HepG2 (cell line): Measurements from ENCODE around the gene TOM1L2. TPM values are rescaled to one million over a fixed set of nuclear protein-coding genes. Genes with fewer than 3 reads are reported as not detected.

ENCODE experiments used
- ARNT2 ChIP-seq: sonication (generic); formaldehyde crosslinking; IDR thresholded peaks from 2 replicates; pipeline ENCODE4 v1.8.0; 2022; ENCODE audit warnings: mild to moderate bottlenecking, low read depth, missing genetic modification reagents, moderate library complexity
- CEBPB ChIP-seq: IDR thresholded peaks from 2 replicates; pipeline ENCODE4 v1.6.1; 2011; ENCODE audit warnings: low read depth, low read length, improper control_type of control experiment, borderline replicate concordance
- ELF1 ChIP-seq: sonication (generic); formaldehyde crosslinking; IDR thresholded peaks from 2 replicates; pipeline ENCODE4 v1.4.0; 2020; ENCODE audit warnings: missing genetic modification reagents
- FIP1L1 ChIP-seq: fragments of 200-400 bp; formaldehyde crosslinking; IDR thresholded peaks from 2 replicates; pipeline ENCODE4 v1.6.1; 2018; ENCODE audit warnings: low read depth, mild to moderate bottlenecking, low read length, moderate library complexity, borderline replicate concordance; ENCODE audit not compliant: insufficient read depth
- FOXA1 ChIP-seq, 2 experiments: fragments of 450-650 bp in 1 of 2; sonication (generic) in 1 of 2; formaldehyde crosslinking in 1 of 2; IDR thresholded peaks; 2 replicates each; pipeline versions ENCODE4 v1.4.0 to v1.6.1; 2016 to 2020; ENCODE audit warnings: missing genetic modification reagents in 1 of 2
- KAT7 ChIP-seq: IDR thresholded peaks from 2 replicates; pipeline ENCODE4 v1.6.1; 2018; ENCODE audit warnings: borderline replicate concordance, missing compliant biosample characterization
- NR2C2 ChIP-seq: sonication (generic); formaldehyde crosslinking; IDR thresholded peaks from 2 replicates; pipeline ENCODE4 v1.4.0; 2020; ENCODE audit warnings: missing genetic modification reagents, mild to moderate bottlenecking, moderate library complexity, borderline replicate concordance
- SKI ChIP-seq: fragments of 450-650 bp; IDR thresholded peaks from one replicate; pipeline ENCODE4 v1.6.1; 2018; ENCODE audit warnings: mild to moderate bottlenecking; ENCODE audit not compliant: partially characterized antibody
- TEAD2 ChIP-seq: sonication (generic); formaldehyde crosslinking; IDR thresholded peaks from 2 replicates; pipeline ENCODE4 v1.9.0; 2021; ENCODE audit warnings: missing genetic modification reagents
- TEAD3 ChIP-seq: optimal IDR thresholded peaks from 2 replicates; pipeline ENCODE3; 2016; ENCODE audit warnings: borderline replicate concordance
- XRCC5 ChIP-seq: fragments of 200-400 bp; formaldehyde crosslinking; optimal IDR thresholded peaks from 2 replicates; pipeline ENCODE3; 2017; ENCODE audit warnings: mild to moderate bottlenecking, low read length
- ZBTB1 ChIP-seq: sonication (generic); formaldehyde crosslinking; IDR thresholded peaks from 2 replicates; pipeline ENCODE4 v1.4.0; 2020; ENCODE audit warnings: missing genetic modification reagents, borderline replicate concordance
- ZNF30 ChIP-seq: sonication (generic); formaldehyde crosslinking; IDR thresholded peaks from 2 replicates; pipeline ENCODE4 v1.5.0; 2020; ENCODE audit warnings: mild to moderate bottlenecking, missing genetic modification reagents
- ZNF556 ChIP-seq: sonication (generic); formaldehyde crosslinking; IDR thresholded peaks from 2 replicates; pipeline ENCODE4 v1.4.0; 2020; ENCODE audit warnings: mild to moderate bottlenecking, missing genetic modification reagents, borderline replicate concordance
- ZNF7 ChIP-seq: IDR thresholded peaks from 2 replicates; pipeline ENCODE4 v1.6.1; 2016; ENCODE audit warnings: missing biosample characterization, missing genetic modification reagents
- ZNF720 ChIP-seq: sonication (generic); formaldehyde crosslinking; IDR thresholded peaks from 2 replicates; pipeline ENCODE4 v1.4.0; 2020; ENCODE audit warnings: missing genetic modification reagents
- ZNF724P ChIP-seq: sonication (generic); formaldehyde crosslinking; IDR thresholded peaks from 2 replicates; pipeline ENCODE4 v1.8.0; 2022; ENCODE audit warnings: missing genetic modification reagents, borderline replicate concordance
- ZNF816 ChIP-seq: sonication (generic); formaldehyde crosslinking; IDR thresholded peaks from 2 replicates; pipeline ENCODE4 v1.8.0; 2022; ENCODE audit warnings: missing genetic modification reagents, mild to moderate bottlenecking, borderline replicate concordance
- ZNF83 ChIP-seq: sonication (generic); formaldehyde crosslinking; IDR thresholded peaks from 2 replicates; pipeline ENCODE4 v1.4.0; 2020; ENCODE audit warnings: missing genetic modification reagents, mild to moderate bottlenecking, borderline replicate concordance
- ZSCAN25 ChIP-seq: sonication (generic); formaldehyde crosslinking; IDR thresholded peaks from 2 replicates; pipeline ENCODE4 v1.8.0; 2022; ENCODE audit warnings: mild to moderate bottlenecking, missing genetic modification reagents
- polyA plus RNA-seq, 8 experiments: library from polyadenylated mRNA; depleted of rRNA in 3 of 8; stranded (reverse) in 7 of 8; unstranded in 1 of 8; fragments of >200 nt; fragmentation: Illumina TruSeq in 4 of 8; extraction: Trizol in 4 of 8; gene quantifications; 2 replicates each; pipeline versions ENCODE4 v1.2.1 to v1.2.3, GENCODE V29; 2011 to 2016; ENCODE audit warnings: low read depth in 4 of 8, missing spikeins in 1 of 8, mixed read lengths in 1 of 8; ENCODE audit not compliant: insufficient read depth in 1 of 8
- total RNA-seq, 5 experiments: library from RNA; depleted of rRNA; stranded (reverse); fragments of >200 nt; fragmentation: Illumina TruSeq; extraction: Trizol; gene quantifications; 2 replicates each; pipeline ENCODE4 v1.2.3, GENCODE V29; 2016; ENCODE audit warnings: low read depth in 1 of 5
- TF ChIP-seq, protein P1 (sequence below): sonication (generic); formaldehyde crosslinking; IDR thresholded peaks from 2 replicates; pipeline ENCODE4 v1.4.0; 2020; ENCODE audit warnings: mild to moderate bottlenecking, missing genetic modification reagents, borderline replicate concordance
- TF ChIP-seq, protein P2 (sequence below): sonication (generic); formaldehyde crosslinking; IDR thresholded peaks from 2 replicates; pipeline ENCODE4 v1.5.1; 2020; ENCODE audit warnings: missing genetic modification reagents, mild to moderate bottlenecking, borderline replicate concordance
- TF ChIP-seq, protein P3 (sequence below): sonication (generic); formaldehyde crosslinking; IDR thresholded peaks from 2 replicates; pipeline ENCODE4 v1.4.0; 2020; ENCODE audit warnings: mild to moderate bottlenecking, low read depth, missing genetic modification reagents

Gene TOM1L2
- total and polyA plus RNA-seq, 2 of the 13 experiments (the other 11 are each of a cell fraction or from before 2014, with no cell fraction given) = 4.7 to 7.4 TPM

DNA sequence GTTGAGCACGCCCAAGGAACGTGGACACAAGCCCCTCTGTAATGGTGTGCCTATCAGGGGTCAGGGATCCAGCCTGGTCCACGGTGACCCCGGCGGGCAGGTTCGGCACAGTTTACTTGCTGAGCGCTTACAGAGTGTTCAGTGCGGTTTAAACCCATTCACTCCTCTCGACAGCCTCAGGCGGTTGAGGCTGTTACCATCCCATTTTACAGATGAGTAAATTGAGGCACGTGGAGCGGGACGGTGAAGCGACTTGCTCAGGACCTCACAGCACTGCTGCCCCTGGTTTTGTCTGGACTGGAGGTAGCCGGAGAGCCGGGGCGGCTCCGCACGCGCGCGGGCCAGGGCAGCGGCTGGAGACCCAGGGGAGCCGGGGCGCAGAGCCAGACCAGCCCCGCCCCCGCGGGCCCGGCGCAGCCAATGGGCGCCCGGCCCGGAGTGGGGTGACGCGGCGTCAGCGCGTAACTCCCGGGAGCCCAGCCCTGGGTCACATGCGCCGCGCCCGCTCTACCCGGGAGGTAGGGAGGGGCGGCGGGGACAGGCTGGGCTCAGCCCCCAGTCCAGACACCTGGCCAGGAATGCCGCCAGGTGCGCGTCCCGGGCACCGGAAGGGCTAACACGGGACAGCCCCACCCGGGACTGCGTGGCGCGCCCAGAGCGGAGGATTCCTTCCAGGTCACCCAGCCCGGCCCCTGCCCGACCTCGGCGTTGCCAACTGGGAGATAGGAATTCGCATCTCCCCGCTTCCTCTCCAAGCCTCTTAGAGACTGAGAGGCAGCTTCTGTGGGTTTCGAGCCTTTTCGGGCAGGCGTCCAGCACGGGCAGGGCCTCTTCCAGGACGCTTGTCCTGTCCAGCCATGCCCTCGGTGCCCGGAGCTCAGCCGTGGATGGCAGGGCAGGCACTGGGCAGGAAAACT lies 132.2 kb downstream of the TOM1L2 start (continued):
- TF ChIP-seq, protein P1, sequence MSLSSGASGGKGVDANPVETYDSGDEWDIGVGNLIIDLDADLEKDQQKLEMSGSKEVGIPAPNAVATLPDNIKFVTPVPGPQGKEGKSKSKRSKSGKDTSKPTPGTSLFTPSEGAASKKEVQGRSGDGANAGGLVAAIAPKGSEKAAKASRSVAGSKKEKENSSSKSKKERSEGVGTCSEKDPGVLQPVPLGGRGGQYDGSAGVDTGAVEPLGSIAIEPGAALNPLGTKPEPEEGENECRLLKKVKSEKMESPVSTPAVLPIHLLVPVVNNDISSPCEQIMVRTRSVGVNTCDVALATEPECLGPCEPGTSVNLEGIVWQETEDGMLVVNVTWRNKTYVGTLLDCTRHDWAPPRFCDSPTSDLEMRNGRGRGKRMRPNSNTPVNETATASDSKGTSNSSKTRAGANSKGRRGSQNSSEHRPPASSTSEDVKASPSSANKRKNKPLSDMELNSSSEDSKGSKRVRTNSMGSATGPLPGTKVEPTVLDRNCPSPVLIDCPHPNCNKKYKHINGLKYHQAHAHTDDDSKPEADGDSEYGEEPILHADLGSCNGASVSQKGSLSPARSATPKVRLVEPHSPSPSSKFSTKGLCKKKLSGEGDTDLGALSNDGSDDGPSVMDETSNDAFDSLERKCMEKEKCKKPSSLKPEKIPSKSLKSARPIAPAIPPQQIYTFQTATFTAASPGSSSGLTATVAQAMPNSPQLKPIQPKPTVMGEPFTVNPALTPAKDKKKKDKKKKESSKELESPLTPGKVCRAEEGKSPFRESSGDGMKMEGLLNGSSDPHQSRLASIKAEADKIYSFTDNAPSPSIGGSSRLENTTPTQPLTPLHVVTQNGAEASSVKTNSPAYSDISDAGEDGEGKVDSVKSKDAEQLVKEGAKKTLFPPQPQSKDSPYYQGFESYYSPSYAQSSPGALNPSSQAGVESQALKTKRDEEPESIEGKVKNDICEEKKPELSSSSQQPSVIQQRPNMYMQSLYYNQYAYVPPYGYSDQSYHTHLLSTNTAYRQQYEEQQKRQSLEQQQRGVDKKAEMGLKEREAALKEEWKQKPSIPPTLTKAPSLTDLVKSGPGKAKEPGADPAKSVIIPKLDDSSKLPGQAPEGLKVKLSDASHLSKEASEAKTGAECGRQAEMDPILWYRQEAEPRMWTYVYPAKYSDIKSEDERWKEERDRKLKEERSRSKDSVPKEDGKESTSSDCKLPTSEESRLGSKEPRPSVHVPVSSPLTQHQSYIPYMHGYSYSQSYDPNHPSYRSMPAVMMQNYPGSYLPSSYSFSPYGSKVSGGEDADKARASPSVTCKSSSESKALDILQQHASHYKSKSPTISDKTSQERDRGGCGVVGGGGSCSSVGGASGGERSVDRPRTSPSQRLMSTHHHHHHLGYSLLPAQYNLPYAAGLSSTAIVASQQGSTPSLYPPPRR (CRISPR knock-in tag) = peak; percentile 12; the same call in 1 of the 2 replicates
- TF ChIP-seq SKI (peak; percentile 89), FOXA1 (IDR thresholded peaks at IDR 0.05) (no peak), FOXA1 (CRISPR knock-in tag; IDR thresholded peaks at IDR 0.05) (no peak), CEBPB (no peak), TEAD2 (CRISPR knock-in tag) (no peak), ZNF720 (CRISPR knock-in tag) (no peak), ZSCAN25 (peak; percentile 72), KAT7 (CRISPR knock-in tag) (peak; percentile 93; the same call in 1 of the 2 replicates), XRCC5 (peak; percentile 29), ZNF83 (peak; percentile 53; the same call in 1 of the 2 replicates), FIP1L1 (no peak), ZNF816 (CRISPR knock-in tag) (no peak), ZNF7 (CRISPR knock-in tag) (no peak; the same call in 1 of the 2 replicates), ZBTB1 (CRISPR knock-in tag) (no peak), ARNT2 (CRISPR knock-in tag) (peak; percentile 26; the same call in 1 of the 2 replicates), TEAD3 (CRISPR knock-in tag) (peak; percentile 74), ZNF556 (CRISPR knock-in tag) (peak; percentile 83; the same call in 1 of the 2 replicates), ZNF724P (CRISPR knock-in tag) (no peak; the same call in 1 of the 2 replicates), ZNF30 (CRISPR knock-in tag) (no peak), NR2C2 (peak; percentile 95), ELF1 (CRISPR knock-in tag) (peak; percentile 51)
- TF ChIP-seq, protein P2, sequence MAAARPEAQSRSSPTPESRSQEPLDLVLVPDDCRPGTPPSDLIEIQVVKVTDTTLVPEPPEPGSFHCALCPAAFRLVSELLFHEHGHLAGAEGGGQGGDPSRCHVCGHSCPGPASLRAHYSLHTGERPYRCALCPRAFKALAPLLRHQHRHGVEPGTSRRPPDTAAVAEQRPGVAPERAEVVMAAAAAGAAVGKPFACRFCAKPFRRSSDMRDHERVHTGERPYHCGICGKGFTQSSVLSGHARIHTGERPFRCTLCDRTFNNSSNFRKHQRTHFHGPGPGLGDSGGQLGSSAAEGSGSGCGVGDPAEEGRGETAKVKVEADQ (CRISPR knock-in tag) = peak; percentile 60; the same call in 1 of the 2 replicates
- TF ChIP-seq, protein P3, sequence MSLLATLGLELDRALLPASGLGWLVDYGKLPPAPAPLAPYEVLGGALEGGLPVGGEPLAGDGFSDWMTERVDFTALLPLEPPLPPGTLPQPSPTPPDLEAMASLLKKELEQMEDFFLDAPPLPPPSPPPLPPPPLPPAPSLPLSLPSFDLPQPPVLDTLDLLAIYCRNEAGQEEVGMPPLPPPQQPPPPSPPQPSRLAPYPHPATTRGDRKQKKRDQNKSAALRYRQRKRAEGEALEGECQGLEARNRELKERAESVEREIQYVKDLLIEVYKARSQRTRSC (CRISPR knock-in tag) = no peak
